DND-41 (cell line): ENCODE results near the gene GLCCI1.

Source experiments
- CTCF ChIP-seq: IDR thresholded peaks from 2 replicates; pipeline ENCODE4 v1.5.1; 2012; ENCODE audit warnings: borderline replicate concordance, low read length, moderate library complexity, mild to moderate bottlenecking; ENCODE audit not compliant: poor library complexity, severe bottlenecking; ENCODE audit errors: extremely low read depth
- EZH2 ChIP-seq: IDR thresholded peaks from 3 replicates; pipeline ENCODE4 v1.6.1; 2012; ENCODE audit warnings: borderline replicate concordance, low read depth, mild to moderate bottlenecking, moderate library complexity, low read length, inconsistent platforms; ENCODE audit not compliant: severe bottlenecking

- TF ChIP-seq CTCF (no peak), EZH2 (no peak)
Measured at GRCh38 chr7:8078418-8078817, 109.8 kb downstream of the GLCCI1 start.
